CD4-positive, alpha-beta memory T cell (primary cell): ENCODE measurements around the gene TTC12. TPM values are rescaled to one million over a fixed set of nuclear protein-coding genes. Genes with fewer than 3 reads are reported as not detected.

ENCODE experiments used
- CTCF ChIA-PET: fragments of 350-600 bp; sonication (Branson Sonifier 250); formaldehyde crosslinking; loops from one replicate; lab custom pipeline; 2021; ENCODE audit warnings: inconsistent platforms; ENCODE audit not compliant: partially characterized antibody; lab: Charles Lee
- POLR2A ChIA-PET: fragments of 350-600 bp; sonication (Branson Sonifier 250); formaldehyde crosslinking; loops from one replicate; lab custom pipeline; 2021; ENCODE audit not compliant: partially characterized antibody; lab: Charles Lee
- DNase-seq, 5 donors: peaks; one replicate each; pipeline versions ENCODE4 v3.0.0 to v3.0.0-alpha.2; 2020 to 2022; ENCODE audit warnings: mixed read lengths in 1 of 5
- H3K27ac ChIP-seq: one replicate; pipeline ENCODE4 v1.7.0; 2013; ENCODE audit warnings: low read depth, low read length
- H3K27me3 ChIP-seq: 2 replicates; pipeline ENCODE4 v1.7.0; 2013; ENCODE audit warnings: mild to moderate bottlenecking, low read length, moderate library complexity; ENCODE audit not compliant: insufficient read depth
- H3K36me3 ChIP-seq: 2 replicates; pipeline ENCODE4 v1.7.0; 2013; ENCODE audit warnings: mild to moderate bottlenecking, low read length, moderate library complexity; ENCODE audit not compliant: insufficient read depth
- H3K4me1 ChIP-seq: 2 replicates; pipeline ENCODE4 v1.7.0; 2013; ENCODE audit warnings: mild to moderate bottlenecking, low read length, moderate library complexity; ENCODE audit not compliant: insufficient read depth
- H3K4me3 ChIP-seq, 2 donors: one replicate each; pipeline ENCODE4 v1.7.0; 2013; ENCODE audit warnings: low read length in 2 of 2, mild to moderate bottlenecking in 1 of 2
- H3K9me3 ChIP-seq, 2 donors: one replicate each; pipeline ENCODE4 v1.7.0; 2013; ENCODE audit warnings: low read length in 2 of 2, control low read depth in 1 of 2; ENCODE audit not compliant: control insufficient read depth in 1 of 2
- H3K27ac Mint-ChIP-seq, 7 donors: one replicate each; pipeline ENCODE4 v1.8.0; 2020 to 2021; ENCODE audit warnings: mixed read lengths in 7 of 7, mild to moderate bottlenecking in 6 of 7, inconsistent platforms in 3 of 7, moderate library complexity in 3 of 7
- H3K27me3 Mint-ChIP-seq, 2 donors: one replicate each; pipeline ENCODE4 v1.8.0; 2020 to 2021; ENCODE audit warnings: mixed read lengths in 2 of 2
- H3K36me3 Mint-ChIP-seq, 2 donors: one replicate each; pipeline ENCODE4 v1.8.0; 2020 to 2021; ENCODE audit warnings: mixed read lengths in 2 of 2, inconsistent platforms in 1 of 2, mild to moderate bottlenecking in 1 of 2
- H3K4me1 Mint-ChIP-seq, 4 donors: one replicate each; pipeline ENCODE4 v1.8.0; 2020 to 2021; ENCODE audit warnings: mixed read lengths in 4 of 4, mild to moderate bottlenecking in 1 of 4
- H3K4me3 Mint-ChIP-seq, 8 donors: one replicate each; pipeline ENCODE4 v1.8.0; 2020 to 2021; ENCODE audit warnings: mixed read lengths in 8 of 8, mild to moderate bottlenecking in 7 of 8, moderate library complexity in 6 of 8, inconsistent platforms in 3 of 8
- H3K9me3 Mint-ChIP-seq, 8 donors: one replicate each; pipeline ENCODE4 v1.8.0; 2020 to 2021; ENCODE audit warnings: mixed read lengths in 8 of 8, mild to moderate bottlenecking in 5 of 8, inconsistent platforms in 3 of 8, moderate library complexity in 1 of 8
- intact Hi-C: fragments of 100-400 bp; cut with micrococcal nuclease; formaldehyde crosslinking; loops from one replicate; pipeline ENCODE4 v1.15.1; 2023
- polyA plus RNA-seq, 2 donors: library from polyadenylated mRNA; unstranded; fragments of 300-500 nt; fragmentation: Illumina TruSeq; gene quantifications; one replicate each; pipeline ENCODE4 v1.2.3, GENCODE V29; 2021
- total RNA-seq, 2 experiments: library from RNA; stranded (reverse); gene quantifications; one replicate each; pipeline ENCODE4 v1.2.3, GENCODE V29; 2021

Gene TTC12
- total and polyA plus RNA-seq, 4 experiments from 2014 or later = 6.9 to 75.1 (median 39.8) TPM

DNA sequence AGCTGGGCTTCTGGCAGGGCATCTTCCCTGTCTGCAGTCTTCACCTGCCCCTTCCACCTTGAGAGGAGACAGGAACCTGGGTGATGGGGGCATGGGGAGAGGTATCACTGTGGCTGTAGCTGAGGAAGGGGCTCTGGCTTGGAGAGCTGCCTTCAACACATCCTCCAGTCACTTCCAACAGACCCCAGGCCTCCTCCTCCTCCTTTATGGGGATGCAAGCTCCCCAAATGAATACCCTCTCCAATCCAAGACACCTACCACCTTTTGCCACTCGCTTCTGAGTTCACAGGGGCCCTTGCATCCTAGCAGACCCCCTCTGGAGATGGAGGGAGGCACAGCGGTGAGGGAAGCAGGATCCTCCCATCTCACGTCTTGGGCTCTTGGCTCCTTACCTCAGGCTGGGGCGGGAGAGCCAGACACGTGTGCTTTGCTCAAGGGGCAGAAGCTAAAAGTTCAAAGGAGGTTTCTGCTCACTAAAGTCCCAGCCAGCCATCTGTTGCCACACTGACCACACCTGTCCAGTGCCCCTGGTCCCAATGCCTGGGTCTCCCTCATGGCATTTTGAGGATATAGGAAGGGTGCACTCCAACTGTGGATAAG is 86.3 kb downstream of the TTC12 start:
- Mint-ChIP-seq H3K27me3 (no peaks in the 10 kb centered on the region), H3K27ac (no peak overlapping the region), H3K9me3 (peaks cover 0 to 2% (median 0%) of the 10 kb centered on the region in 8 donors), H3K4me3 (no peak overlapping the region), H3K36me3 (no peaks in the 10 kb centered on the region), H3K4me1 (peaks cover 0 to 1% (median 0%) of the 10 kb centered on the region in 4 donors)
- Histone ChIP-seq H3K9me3 (no peaks in the 10 kb centered on the region), H3K27ac (no peak overlapping the region), H3K27me3 (no peaks in the 10 kb centered on the region), H3K4me1 (no peaks in the 10 kb centered on the region), H3K4me3 (no peak overlapping the region), H3K36me3 (no peaks in the 10 kb centered on the region)
- intact Hi-C loops = no loop called here
- ChIA-PET POLR2A (no interaction called here), CTCF (no interaction called here)
- no peak for DNase-seq

DNA sequence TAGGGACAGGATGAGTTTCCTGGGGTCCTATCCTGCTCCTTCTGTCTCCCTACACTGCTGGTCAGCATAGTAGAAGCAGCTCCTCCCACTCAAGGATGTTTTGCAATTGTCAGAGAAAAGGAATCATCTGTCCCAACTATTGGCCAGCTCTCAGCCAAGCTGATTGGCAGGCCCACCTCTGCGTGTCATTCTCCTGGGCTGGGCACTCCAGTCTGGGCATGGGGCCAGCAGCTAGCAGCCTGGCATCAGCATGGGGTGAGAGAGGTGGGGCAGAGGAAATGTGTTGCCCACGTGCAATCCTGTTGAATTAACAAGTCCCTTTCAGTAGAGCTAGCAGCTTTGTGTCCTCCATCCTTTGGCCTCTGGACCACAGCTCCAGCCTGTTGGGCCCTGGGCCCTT is 87.3 kb downstream of the TTC12 start:
- DNase-seq = no peak
- Mint-ChIP-seq H3K9me3 (peaks cover 0 to 2% (median 0%) of the 10 kb centered on the region in 8 donors), H3K36me3 (no peaks in the 10 kb centered on the region), H3K27ac (no peak overlapping the region), H3K27me3 (no peaks in the 10 kb centered on the region), H3K4me1 (peaks cover 0 to 1% (median 0%) of the 10 kb centered on the region in 4 donors), H3K4me3 (no peak overlapping the region)
- no peak overlapping the region for H3K27ac ChIP-seq
- H3K4me3 ChIP-seq = no peak overlapping the region
- H3K9me3 ChIP-seq = no peaks in the 10 kb centered on the region
- no peaks in the 10 kb centered on the region for H3K27me3 ChIP-seq
- POLR2A ChIA-PET = no interaction called here
- H3K4me1 ChIP-seq = no peaks in the 10 kb centered on the region
- intact Hi-C loops = no loop called here
- CTCF ChIA-PET = interaction anchor here (1.4 kb wide), 1 partner anchor 494 kb away, joined by 3 read pairs; no protein-coding TSS in a partner anchor
- no peaks in the 10 kb centered on the region for H3K36me3 ChIP-seq

DNA sequence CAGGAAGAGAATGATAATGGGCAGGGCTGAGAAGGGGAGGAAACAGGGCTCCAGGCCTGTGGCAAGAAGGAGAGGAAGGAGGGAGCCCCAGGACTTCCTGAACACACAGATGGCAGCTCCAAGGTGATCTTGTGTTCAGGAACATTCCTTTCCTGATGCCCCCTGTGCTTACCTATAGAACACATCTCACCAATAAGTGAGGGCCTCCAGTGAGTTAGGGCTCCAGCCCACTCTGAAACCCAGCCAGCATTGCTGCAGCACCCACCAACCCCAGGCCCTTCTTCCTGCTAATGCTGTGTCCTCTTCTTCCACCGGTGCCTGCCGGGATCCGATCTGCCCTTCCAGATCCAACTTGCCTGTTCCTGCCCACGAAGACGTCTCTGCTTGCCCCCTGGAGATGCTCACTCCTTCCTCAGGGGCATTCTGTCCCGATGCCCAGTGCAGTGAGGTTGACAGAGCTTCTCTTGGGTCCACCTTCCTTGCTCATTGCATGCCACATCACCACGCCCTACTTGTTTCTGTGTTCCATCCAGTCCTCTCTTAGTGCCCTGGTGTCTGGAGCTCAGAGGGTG is 90.6 kb downstream of the TTC12 start:
- H3K27ac Mint-ChIP-seq = peak overlapping the region in 1 of 7 donors; percentile 37

DNA sequence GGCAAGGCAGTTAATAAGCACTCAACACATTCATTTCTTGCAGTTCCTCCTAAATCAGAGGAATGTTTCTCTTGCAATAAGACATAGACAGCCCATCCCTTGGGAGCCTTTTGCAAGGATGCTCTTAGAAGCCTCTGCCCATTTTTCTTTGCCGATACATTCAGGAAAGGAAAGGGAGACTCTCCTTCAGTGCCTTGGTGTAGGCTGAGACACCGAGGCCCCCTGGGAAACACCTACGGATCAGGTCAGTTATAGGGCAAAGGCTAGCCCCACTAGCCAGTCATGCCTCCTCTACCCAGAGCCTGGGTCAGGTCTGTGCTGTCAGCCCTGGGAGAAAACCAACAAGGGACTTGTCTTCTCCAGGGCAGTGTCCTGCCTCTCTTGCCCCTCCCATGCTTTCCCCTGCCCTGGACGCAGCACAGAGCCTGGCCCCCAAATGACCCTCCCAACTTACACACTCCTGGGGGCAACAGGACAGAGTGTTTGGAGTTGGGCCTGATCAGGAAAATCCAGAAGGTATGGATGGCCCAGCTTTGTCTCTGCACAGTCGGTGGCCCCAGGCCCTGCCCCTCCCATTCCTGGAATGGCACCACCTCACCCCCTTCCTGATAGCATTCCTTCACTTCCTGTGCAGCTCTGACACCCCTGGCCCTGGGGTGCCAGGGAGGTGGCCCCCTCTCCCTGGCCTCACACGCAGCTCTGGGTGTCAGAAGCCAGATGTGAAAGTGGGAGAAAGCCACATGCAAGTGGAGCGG is 91.5 kb downstream of the TTC12 start:
- Mint-ChIP-seq H3K27me3 (peaks cover 0 to 2% of the 10 kb centered on the region in 2 donors), H3K4me3 (no peak overlapping the region), H3K4me1 (peaks cover 0 to 1% (median 0%) of the 10 kb centered on the region in 4 donors), H3K36me3 (no peaks in the 10 kb centered on the region), H3K27ac (no peak overlapping the region), H3K9me3 (no peaks in the 10 kb centered on the region)
- H3K4me1 ChIP-seq = no peaks in the 10 kb centered on the region
- no peaks in the 10 kb centered on the region for H3K9me3 ChIP-seq
- no peak for DNase-seq
- ChIA-PET CTCF (no interaction called here), POLR2A (no interaction called here)
- intact Hi-C loops = no loop called here
- H3K27me3 ChIP-seq = no peaks in the 10 kb centered on the region
- no peak overlapping the region for H3K4me3 ChIP-seq
- H3K27ac ChIP-seq = no peak overlapping the region
- H3K36me3 ChIP-seq = no peaks in the 10 kb centered on the region

More for the DNA sequence above, 90.6 kb downstream of the TTC12 start:
- H3K4me3 Mint-ChIP-seq = no peak overlapping the region
- no peak overlapping the region for H3K4me3 ChIP-seq
- no peaks in the 10 kb centered on the region for H3K36me3 ChIP-seq
- no peaks in the 10 kb centered on the region for H3K4me1 ChIP-seq
- peaks cover 0 to 1% (median 0%) of the 10 kb centered on the region in 4 donors for H3K4me1 Mint-ChIP-seq
- H3K27me3 Mint-ChIP-seq = peaks cover 0 to 2% of the 10 kb centered on the region in 2 donors
- no peaks in the 10 kb centered on the region for H3K9me3 Mint-ChIP-seq
- no peaks in the 10 kb centered on the region for H3K9me3 ChIP-seq
- intact Hi-C loops = no loop called here
- ChIA-PET POLR2A (no interaction called here), CTCF (no interaction called here)
- H3K27me3 ChIP-seq = no peaks in the 10 kb centered on the region
- H3K36me3 Mint-ChIP-seq = no peaks in the 10 kb centered on the region
- no peak for DNase-seq
- H3K27ac ChIP-seq = no peak overlapping the region

DNA sequence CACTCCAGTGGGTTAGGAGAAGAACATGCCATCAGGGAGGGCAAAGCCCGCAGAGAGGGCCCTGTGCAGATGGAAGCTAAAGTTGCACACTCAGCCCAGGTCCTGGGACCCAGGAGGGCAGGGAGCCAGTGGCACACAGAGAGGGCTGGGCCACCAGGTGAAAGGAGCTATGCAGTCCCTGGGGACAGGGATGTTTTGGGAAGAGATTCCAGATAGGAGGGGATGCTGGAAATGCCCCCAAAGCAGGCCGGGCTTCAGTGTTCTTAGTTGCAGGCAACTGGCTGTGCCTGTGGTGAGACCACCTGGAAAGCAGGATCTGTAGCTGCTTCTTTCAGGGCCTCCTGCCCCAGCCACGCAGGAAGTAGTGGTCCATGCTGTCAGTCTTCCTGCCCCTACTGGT is 92.8 kb downstream of the TTC12 start:
- Mint-ChIP-seq H3K4me1 (peaks cover 0 to 1% (median 0%) of the 10 kb centered on the region in 4 donors), H3K36me3 (no peaks in the 10 kb centered on the region), H3K9me3 (no peaks in the 10 kb centered on the region), H3K27me3 (peaks cover 0 to 11% of the 10 kb centered on the region in 2 donors), H3K4me3 (no peak overlapping the region), H3K27ac (no peak overlapping the region)
- ChIA-PET CTCF (no interaction called here), POLR2A (no interaction called here)
- no peak for DNase-seq
- no peaks in the 10 kb centered on the region for H3K9me3 ChIP-seq
- no peaks in the 10 kb centered on the region for H3K4me1 ChIP-seq
- H3K4me3 ChIP-seq = no peak overlapping the region
- intact Hi-C loops = no loop called here
- no peak overlapping the region for H3K27ac ChIP-seq
- no peaks in the 10 kb centered on the region for H3K36me3 ChIP-seq
- no peaks in the 10 kb centered on the region for H3K27me3 ChIP-seq

DNA sequence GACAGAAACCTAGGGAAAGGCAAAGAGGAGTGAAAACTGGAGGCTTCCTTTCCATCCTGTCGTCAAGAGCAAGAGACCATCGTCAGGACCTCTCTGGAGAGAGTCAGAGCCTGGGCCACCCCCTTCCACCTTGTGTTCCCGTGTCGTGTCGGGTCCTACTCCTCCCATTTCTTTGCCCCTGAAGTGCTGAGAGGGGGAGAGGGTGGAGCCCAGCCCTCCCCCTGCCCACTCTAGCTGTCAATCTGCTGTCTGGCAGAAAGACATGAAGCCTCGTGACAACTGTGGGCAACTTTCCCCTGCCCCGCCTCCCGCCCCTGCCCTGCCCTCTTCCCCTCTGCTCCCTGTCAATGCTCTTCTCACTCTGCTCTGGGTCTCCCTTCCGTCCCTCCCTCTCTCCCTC is 93.8 kb downstream of the TTC12 start:
- H3K4me3 Mint-ChIP-seq = no peak overlapping the region
- intact Hi-C loops = no loop called here
- POLR2A ChIA-PET = no interaction called here

DNA sequence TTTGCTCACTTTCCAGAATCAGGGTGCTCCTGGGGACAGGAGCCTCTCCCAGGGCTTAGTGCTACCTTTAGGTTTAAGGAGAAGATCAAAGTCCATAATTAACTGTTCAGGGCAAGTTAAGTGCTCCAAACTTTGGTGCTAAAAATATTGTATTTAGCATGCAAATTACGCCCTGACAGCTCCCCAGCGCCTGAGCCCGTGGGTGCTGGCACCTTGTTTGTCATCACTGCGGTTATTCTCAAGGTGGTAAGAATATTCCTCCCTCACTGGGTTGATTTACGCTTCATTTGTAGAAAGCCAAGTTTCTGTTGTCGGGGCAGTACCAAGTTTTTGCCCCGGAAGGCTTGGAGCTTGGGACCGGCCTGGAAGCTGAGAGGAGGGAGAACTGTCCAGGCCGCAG is 94.5 kb downstream of the TTC12 start:
- Histone ChIP-seq H3K27ac (no peak overlapping the region), H3K36me3 (no peaks in the 10 kb centered on the region), H3K4me1 (no peaks in the 10 kb centered on the region), H3K9me3 (no peaks in the 10 kb centered on the region), H3K4me3 (no peak overlapping the region), H3K27me3 (no peaks in the 10 kb centered on the region)
- ChIA-PET POLR2A (no interaction called here), CTCF (no interaction called here)
- Mint-ChIP-seq H3K4me1 (peaks cover 0 to 1% (median 0%) of the 10 kb centered on the region in 4 donors), H3K27ac (no peak overlapping the region), H3K27me3 (peaks cover 0 to 11% of the 10 kb centered on the region in 2 donors), H3K4me3 (no peak overlapping the region), H3K9me3 (no peaks in the 10 kb centered on the region), H3K36me3 (no peaks in the 10 kb centered on the region)
- DNase-seq = no peak
- intact Hi-C loops = no loop called here

More for the DNA sequence above, 93.8 kb downstream of the TTC12 start:
- Histone ChIP-seq H3K4me3 (no peak overlapping the region), H3K36me3 (no peaks in the 10 kb centered on the region), H3K4me1 (no peaks in the 10 kb centered on the region), H3K27ac (no peak overlapping the region), H3K9me3 (no peaks in the 10 kb centered on the region), H3K27me3 (no peaks in the 10 kb centered on the region)
- CTCF ChIA-PET = no interaction called here
- H3K27me3 Mint-ChIP-seq = peaks cover 0 to 11% of the 10 kb centered on the region in 2 donors
- H3K4me1 Mint-ChIP-seq = peaks cover 0 to 1% (median 0%) of the 10 kb centered on the region in 4 donors
- no peaks in the 10 kb centered on the region for H3K9me3 Mint-ChIP-seq
- no peaks in the 10 kb centered on the region for H3K36me3 Mint-ChIP-seq
- H3K27ac Mint-ChIP-seq = no peak overlapping the region
- no peak for DNase-seq
